Neural cell (in vitro differentiated cells): ENCODE data around the gene CLVS2. TPM values are rescaled to one million over a fixed set of nuclear protein-coding genes. Genes with fewer than 3 reads are reported as not detected.

Experiments used
- H2AFZ ChIP-seq: fragments of 200-600, 300-800 bp; sonication (generic), shearing (Covaris generic); 2 replicates; pipeline ENCODE4 v1.6.0; 2014; ENCODE audit warnings: low read depth, mild to moderate bottlenecking, antibody characterized with exemption, low read length, moderate library complexity
- H3F3A ChIP-seq: fragments of 200-600 bp; shearing (Covaris generic); 2 replicates; pipeline ENCODE4 v1.6.1; 2016; ENCODE audit warnings: mild to moderate bottlenecking, moderate library complexity, mixed read lengths, antibody characterized with exemption, low read length; ENCODE audit not compliant: insufficient read depth, poor library complexity, severe bottlenecking
- H3K27ac ChIP-seq: fragments of 200-600, 300-800 bp; sonication (generic), shearing (Covaris generic); 2 replicates; pipeline ENCODE4 v1.5.1; 2014; ENCODE audit warnings: mild to moderate bottlenecking, low read length, moderate library complexity
- H3K27me3 ChIP-seq: fragments of 300-800, 200-600 bp; sonication (generic), shearing (Covaris generic); 2 replicates; pipeline ENCODE4 v1.6.0; 2014; ENCODE audit warnings: mild to moderate bottlenecking, low read depth, low read length, moderate library complexity; ENCODE audit not compliant: insufficient read depth
- H3K36me3 ChIP-seq: fragments of 300-800, 200-600 bp; sonication (generic), shearing (Covaris generic); 2 replicates; pipeline ENCODE4 v1.5.1; 2014; ENCODE audit warnings: mild to moderate bottlenecking, antibody characterized with exemption, low read length, moderate library complexity; ENCODE audit not compliant: insufficient read depth
- H3K4me2 ChIP-seq: fragments of 300-800, 200-600 bp; sonication (generic), shearing (Covaris generic); 2 replicates; pipeline ENCODE4 v1.6.0; 2014; ENCODE audit warnings: mild to moderate bottlenecking, low read length
- H3K4me3 ChIP-seq: fragments of 300-800, 200-600 bp; sonication (generic), shearing (Covaris generic); 2 replicates; pipeline ENCODE4 v1.5.1; 2014; ENCODE audit warnings: mild to moderate bottlenecking, low read length, moderate library complexity
- H3K79me2 ChIP-seq: fragments of 200-600 bp; shearing (Covaris generic); replicated peaks from 2 replicates; pipeline ENCODE4 v1.6.0; 2014; ENCODE audit warnings: mild to moderate bottlenecking, low read length, moderate library complexity; ENCODE audit not compliant: insufficient read depth
- H3K9ac ChIP-seq: fragments of 300-800, 200-600 bp; sonication (generic), shearing (Covaris generic); 2 replicates; pipeline ENCODE4 v1.6.1; 2016; ENCODE audit warnings: mild to moderate bottlenecking, low read length, mixed read lengths
- H3K9me2 ChIP-seq: fragments of 200-600 bp; shearing (Covaris generic); 2 replicates; pipeline ENCODE4 v1.6.1; 2016; ENCODE audit warnings: mild to moderate bottlenecking, low read length, mixed read lengths; ENCODE audit not compliant: insufficient read depth
- H3K9me3 ChIP-seq: fragments of 200-600, 300-800 bp; sonication (generic), shearing (Covaris generic); 2 replicates; pipeline ENCODE4 v1.6.1; 2016; ENCODE audit warnings: mild to moderate bottlenecking, mixed run types, low read length, moderate library complexity, mixed read lengths
- H4K20me1 ChIP-seq: fragments of 200-600 bp; shearing (Covaris generic); 2 replicates; pipeline ENCODE4 v1.6.1; 2016; ENCODE audit warnings: mild to moderate bottlenecking, mixed run types; ENCODE audit not compliant: insufficient read depth
- CTCF ChIP-seq: fragments of 450-650 bp; IDR thresholded peaks from 2 replicates; pipeline ENCODE4 v1.5.1; 2014; ENCODE audit warnings: antibody characterized with exemption, mild to moderate bottlenecking, moderate library complexity; ENCODE audit not compliant: poor library complexity, severe bottlenecking
- EP300 ChIP-seq: fragments of 450-650 bp; conservative IDR thresholded peaks from 2 replicates; pipeline ENCODE4 v1.6.1; 2014; ENCODE audit warnings: antibody characterized with exemption, mild to moderate bottlenecking, moderate library complexity; ENCODE audit not compliant: poor library complexity, severe bottlenecking
- EZH2 ChIP-seq: fragments of 200-600, 300-800 bp; shearing (Covaris generic), sonication (generic); IDR thresholded peaks from 2 replicates; pipeline ENCODE4 v1.6.1; 2014; ENCODE audit warnings: antibody characterized with exemption, low read length, borderline replicate concordance, mild to moderate bottlenecking; ENCODE audit not compliant: insufficient read depth, poor library complexity, severe bottlenecking
- MXI1 ChIP-seq: fragments of 450-650 bp; conservative IDR thresholded peaks from 2 replicates; pipeline ENCODE4 v1.6.1; 2014; ENCODE audit warnings: antibody characterized with exemption, mild to moderate bottlenecking; ENCODE audit not compliant: poor library complexity, severe bottlenecking
- POLR2AphosphoS5 ChIP-seq: IDR thresholded peaks from 2 replicates; pipeline ENCODE4 v1.6.1; 2012
- RAD21 ChIP-seq: fragments of 450-650 bp; conservative IDR thresholded peaks from 2 replicates; pipeline ENCODE4 v1.6.1; 2014; ENCODE audit warnings: antibody characterized with exemption, mild to moderate bottlenecking, moderate library complexity
- SMC3 ChIP-seq: fragments of 450-650 bp; conservative IDR thresholded peaks from 2 replicates; pipeline ENCODE4 v1.6.1; 2014; ENCODE audit warnings: antibody characterized with exemption, mild to moderate bottlenecking, moderate library complexity; ENCODE audit not compliant: poor library complexity
- TAF1 ChIP-seq: IDR thresholded peaks from 2 replicates; pipeline ENCODE4 v1.6.1; 2012; ENCODE audit warnings: low read depth
- polyA plus RNA-seq: library from polyadenylated mRNA; depleted of rRNA; stranded (reverse); fragments of >200 nt; gene quantifications from 2 replicates; pipeline ENCODE4 v1.2.3, GENCODE V29; 2014
- TF ChIP-seq, protein P1 (sequence below): IDR thresholded peaks from 2 replicates; pipeline ENCODE4 v1.6.1; 2012; ENCODE audit warnings: borderline replicate concordance

The CLVS2 gene
- polyA plus RNA-seq, 1 donor from 2014 or later: 12.9 TPM

GRCh38 chr6:122962000-122962624 lies 33.9 kb upstream of the CLVS2 start:
- Histone ChIP-seq H3K9me3 (no peaks in the 10 kb centered on the region), H3K27ac (no peak overlapping the region), H3K4me2 (no peak overlapping the region), H3F3A (no peaks in the 10 kb centered on the region), H3K27me3 (no peaks in the 10 kb centered on the region), H3K79me2 (no peaks in the 10 kb centered on the region), H3K4me3 (no peak overlapping the region), H3K9me2 (no peaks in the 10 kb centered on the region), H3K36me3 (no peaks in the 10 kb centered on the region), H3K9ac (no peak overlapping the region), H4K20me1 (no peaks in the 10 kb centered on the region), H2AFZ (no peak overlapping the region)
- no peak for TF ChIP-seq EP300
- no peak for TF ChIP-seq CTCF

- H3K27me3 ChIP-seq: no peaks in the 10 kb centered on the region
- no peak overlapping the region for H3K27ac ChIP-seq
- H3K4me3 ChIP-seq: no peak overlapping the region
- H3K9me3 ChIP-seq: no peaks in the 10 kb centered on the region
- no peaks in the 10 kb centered on the region for H3K9me2 ChIP-seq
- no peak overlapping the region for H2AFZ ChIP-seq
- no peaks in the 10 kb centered on the region for H3K36me3 ChIP-seq
- H3K4me2 ChIP-seq: no peak overlapping the region
- no peak overlapping the region for H3K9ac ChIP-seq
- no peaks in the 10 kb centered on the region for H3K79me2 ChIP-seq
- TF ChIP-seq CTCF (no peak), EP300 (no peak), SMC3 (no peak), MXI1 (no peak), RAD21 (no peak), EZH2 (no peak), TAF1 (no peak), POLR2AphosphoS5 (no peak)
- TF ChIP-seq, protein P1, sequence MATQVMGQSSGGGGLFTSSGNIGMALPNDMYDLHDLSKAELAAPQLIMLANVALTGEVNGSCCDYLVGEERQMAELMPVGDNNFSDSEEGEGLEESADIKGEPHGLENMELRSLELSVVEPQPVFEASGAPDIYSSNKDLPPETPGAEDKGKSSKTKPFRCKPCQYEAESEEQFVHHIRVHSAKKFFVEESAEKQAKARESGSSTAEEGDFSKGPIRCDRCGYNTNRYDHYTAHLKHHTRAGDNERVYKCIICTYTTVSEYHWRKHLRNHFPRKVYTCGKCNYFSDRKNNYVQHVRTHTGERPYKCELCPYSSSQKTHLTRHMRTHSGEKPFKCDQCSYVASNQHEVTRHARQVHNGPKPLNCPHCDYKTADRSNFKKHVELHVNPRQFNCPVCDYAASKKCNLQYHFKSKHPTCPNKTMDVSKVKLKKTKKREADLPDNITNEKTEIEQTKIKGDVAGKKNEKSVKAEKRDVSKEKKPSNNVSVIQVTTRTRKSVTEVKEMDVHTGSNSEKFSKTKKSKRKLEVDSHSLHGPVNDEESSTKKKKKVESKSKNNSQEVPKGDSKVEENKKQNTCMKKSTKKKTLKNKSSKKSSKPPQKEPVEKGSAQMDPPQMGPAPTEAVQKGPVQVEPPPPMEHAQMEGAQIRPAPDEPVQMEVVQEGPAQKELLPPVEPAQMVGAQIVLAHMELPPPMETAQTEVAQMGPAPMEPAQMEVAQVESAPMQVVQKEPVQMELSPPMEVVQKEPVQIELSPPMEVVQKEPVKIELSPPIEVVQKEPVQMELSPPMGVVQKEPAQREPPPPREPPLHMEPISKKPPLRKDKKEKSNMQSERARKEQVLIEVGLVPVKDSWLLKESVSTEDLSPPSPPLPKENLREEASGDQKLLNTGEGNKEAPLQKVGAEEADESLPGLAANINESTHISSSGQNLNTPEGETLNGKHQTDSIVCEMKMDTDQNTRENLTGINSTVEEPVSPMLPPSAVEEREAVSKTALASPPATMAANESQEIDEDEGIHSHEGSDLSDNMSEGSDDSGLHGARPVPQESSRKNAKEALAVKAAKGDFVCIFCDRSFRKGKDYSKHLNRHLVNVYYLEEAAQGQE: no peak
- no peaks in the 10 kb centered on the region for H3F3A ChIP-seq
- no peaks in the 10 kb centered on the region for H4K20me1 ChIP-seq
Measured at GRCh38 chr6:122969999-122970533, 26.0 kb upstream of the CLVS2 start.
